ENCODE measurements around the gene SIRT2.
"Not testable (repeated sequence)": the region's sequence is repeated elsewhere in the genome, so short reads cannot be mapped to it uniquely, and the experiment has no call there.

SIRT2 gene

DNA sequence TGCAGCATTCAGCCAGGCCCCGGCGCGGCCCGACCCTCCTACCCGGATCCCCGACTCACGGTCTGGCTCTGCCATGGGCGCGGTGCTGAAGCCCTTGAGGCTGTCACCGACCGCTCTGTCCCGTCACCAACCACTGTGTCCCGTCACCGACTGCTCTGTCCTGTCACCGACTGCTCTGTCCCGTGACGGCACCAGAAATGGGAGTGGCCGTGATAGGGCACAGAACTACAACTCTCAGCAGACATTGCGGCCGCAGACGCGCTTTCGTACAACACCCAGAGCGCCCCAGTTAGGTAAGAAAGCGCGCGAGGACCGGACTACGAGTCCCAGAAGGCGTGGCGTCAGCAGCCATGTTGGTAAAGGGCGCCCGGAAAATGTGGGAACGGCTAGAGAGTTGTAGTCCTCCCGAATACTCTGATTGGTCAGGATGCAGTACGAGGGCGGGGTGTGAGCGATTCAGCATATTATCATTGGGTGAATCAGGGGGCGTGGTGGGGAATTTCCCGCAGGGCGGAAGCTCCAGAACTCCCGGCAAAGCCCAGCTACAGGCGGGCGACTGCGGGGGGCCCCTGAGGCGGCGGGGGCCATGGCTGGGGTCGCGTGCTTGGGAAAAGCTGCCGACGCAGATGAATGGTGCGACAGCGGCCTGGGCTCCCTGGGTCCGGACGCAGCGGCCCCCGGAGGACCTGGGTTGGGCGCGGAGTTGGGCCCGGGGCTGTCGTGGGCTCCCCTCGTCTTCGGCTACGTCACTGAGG lies at the start of gene SIRT2, which contains the start of gene NFKBIB:
TSS of gene SIRT2 (minus strand) at position 172 of the 755 bp plus-strand sequence. CDS start at position 75, 97 bp downstream.
TSS of gene NFKBIB (plus strand) at position 523 of the 755 bp plus-strand sequence. CDS start at position 587, 64 bp downstream.
- peak; percentile 100 for DNase-seq (ENCODE audit: low spot score)

- no peak for DNase-seq (ENCODE audit: low spot score)
Measured at GRCh38 chr19:38946229-38947010, 47.0 kb upstream of the SIRT2 start.

GRCh38 chr19:38945562-38946228 lies 46.3 kb upstream of the SIRT2 start:
- DNase-seq (ENCODE audit: low spot score), result no peak

- DNase-seq (ENCODE audit: low spot score), result no peak
Measured at GRCh38 chr19:38944981-38945506, 45.6 kb upstream of the SIRT2 start.

DNA sequence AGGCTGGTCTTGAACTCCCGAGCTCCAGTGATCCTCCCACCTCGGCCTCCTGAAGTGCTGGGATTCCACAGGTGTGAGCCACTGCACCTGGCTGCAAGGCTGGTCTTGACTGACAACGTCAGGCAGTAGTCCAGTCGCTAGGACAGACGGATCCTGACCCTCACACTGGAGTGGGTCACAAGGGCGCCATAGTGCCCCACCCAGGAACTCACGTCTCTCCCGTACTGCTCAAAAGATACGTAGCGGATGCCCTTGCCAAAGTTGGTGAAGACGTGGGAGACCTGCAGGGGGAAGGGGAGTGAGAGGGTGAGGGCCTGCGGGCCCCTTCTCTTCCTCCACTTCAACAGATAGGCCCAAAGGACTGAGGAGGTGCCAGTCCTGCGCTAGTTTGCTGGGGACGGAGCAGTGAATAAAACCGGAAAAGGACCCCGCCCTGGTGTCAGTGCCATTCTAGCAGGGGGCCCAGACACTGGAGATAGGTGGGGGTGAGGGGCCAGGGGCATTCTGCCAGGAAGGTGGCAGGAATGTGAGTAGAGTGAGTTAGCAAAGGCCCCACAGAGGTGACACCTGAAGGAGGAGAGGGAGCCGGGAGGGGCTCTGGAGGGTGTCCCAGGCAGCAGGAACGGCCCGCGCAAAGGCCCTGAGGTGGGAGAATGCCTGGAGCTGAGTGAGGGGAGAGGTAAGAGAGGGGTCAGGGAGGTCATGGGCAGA lies 43.2 kb upstream of the SIRT2 start:
- no peak for DNase-seq (ENCODE audit: low spot score)

- no peak for DNase-seq (ENCODE audit: low spot score)
Measured at GRCh38 chr19:38941979-38942378, 42.6 kb upstream of the SIRT2 start.

- not testable (repeated sequence) for DNase-seq (ENCODE audit: low spot score)
Measured at GRCh38 chr19:38941466-38941865, 42.0 kb upstream of the SIRT2 start.

- DNase-seq (ENCODE audit: low spot score), result no peak
Measured at GRCh38 chr19:38939957-38940356, 40.5 kb upstream of the SIRT2 start.

DNA sequence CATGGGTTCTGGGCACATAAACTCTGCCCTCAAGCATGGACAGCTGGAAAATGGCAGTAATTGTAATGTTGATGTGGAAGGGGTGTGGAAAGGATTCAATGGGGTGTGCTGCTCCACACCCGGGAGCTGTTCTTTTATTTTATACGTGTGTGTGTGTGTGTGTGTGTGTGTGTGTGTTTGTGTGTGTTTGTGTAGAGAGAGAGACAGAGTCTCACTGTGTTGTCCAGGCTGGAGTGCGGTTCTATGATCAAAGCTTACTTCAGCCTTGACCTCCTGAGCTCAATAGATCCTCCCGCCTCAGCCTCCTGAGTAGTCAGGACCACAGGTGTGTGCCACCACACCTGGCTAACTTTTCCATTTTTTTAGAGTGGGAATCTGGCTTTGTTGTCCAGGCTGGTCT lies 34.1 kb upstream of the SIRT2 start:
- DNase-seq (ENCODE audit: low spot score), result no peak

DNA sequence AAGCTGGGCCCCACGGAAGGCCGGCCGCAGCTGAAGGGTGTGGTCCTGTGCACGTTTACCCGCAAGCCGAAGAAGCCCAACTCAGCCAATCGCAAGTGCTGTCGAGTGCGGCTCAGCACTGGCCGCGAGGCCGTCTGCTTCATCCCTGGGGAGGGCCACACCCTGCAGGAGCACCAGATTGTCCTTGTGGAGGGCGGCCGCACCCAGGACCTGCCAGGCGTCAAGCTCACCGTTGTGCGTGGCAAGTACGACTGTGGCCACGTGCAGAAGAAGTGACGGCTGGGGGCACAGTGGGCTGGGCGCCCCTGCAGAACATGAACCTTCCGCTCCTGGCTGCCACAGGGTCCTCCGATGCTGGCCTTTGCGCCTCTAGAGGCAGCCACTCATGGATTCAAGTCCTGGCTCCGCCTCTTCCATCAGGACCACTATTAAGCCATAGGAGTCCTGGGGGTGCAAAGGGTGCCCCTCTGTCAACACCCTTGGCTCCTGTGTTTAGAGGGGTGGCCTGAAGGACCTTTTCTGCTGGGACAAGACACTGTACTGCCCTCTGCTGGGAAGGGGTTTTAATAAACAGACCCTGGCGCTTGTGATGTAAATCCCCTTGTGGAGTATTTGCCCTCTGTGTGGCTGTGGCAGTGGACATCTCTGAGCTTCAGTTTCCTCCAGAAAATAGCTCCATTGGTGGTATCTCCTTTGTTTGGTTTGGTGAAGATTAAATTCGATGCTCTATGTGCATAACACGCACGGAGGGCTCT lies 33.2 kb upstream of the SIRT2 start:
- DNase-seq (ENCODE audit: low spot score), result no peak

- DNase-seq (ENCODE audit: low spot score), result no peak
Measured at GRCh38 chr19:38931521-38931793, 32.0 kb upstream of the SIRT2 start.

- peak; percentile 99 for DNase-seq (ENCODE audit: low spot score)
Measured at GRCh38 chr19:38930776-38931520, 31.5 kb upstream of the SIRT2 start, which contains the start of gene MRPS12. Gene MRPS12, plus strand, starts transcription at chr19:38930944. Its CDS starts 351 bp downstream, at chr19:38931295.

- DNase-seq (ENCODE audit: low spot score), result peak; percentile 95
Measured at GRCh38 chr19:38929929-38930775, 30.7 kb upstream of the SIRT2 start, which contains the start of gene SARS2. Gene SARS2, minus strand, starts transcription at chr19:38930763. Its CDS starts 27 bp downstream, at chr19:38930736.

GRCh38 chr19:38928391-38929001 lies 29.1 kb upstream of the SIRT2 start:
- DNase-seq (ENCODE audit: low spot score), result no peak

DNA sequence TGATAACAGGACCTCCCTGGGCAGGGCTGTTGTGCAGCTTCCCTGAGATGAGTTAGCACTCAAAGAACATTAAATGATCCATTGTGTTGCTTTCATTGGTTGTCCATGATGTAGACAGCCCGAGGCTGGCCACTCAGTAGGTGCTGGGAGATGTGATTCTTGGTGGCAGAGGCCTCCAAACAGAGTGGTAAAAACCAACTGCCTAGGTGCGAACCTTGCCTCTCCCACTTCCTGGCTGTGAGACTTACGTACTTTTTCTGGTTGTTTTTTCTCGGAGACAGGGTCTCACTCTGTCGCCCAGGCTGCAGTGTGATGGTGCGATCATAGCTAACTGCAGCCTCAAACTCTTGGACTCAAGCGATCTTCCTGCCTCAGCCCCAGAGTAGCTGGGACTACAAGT lies 25.0 kb upstream of the SIRT2 start:
- DNase-seq (ENCODE audit: low spot score), result no peak

- DNase-seq (ENCODE audit: low spot score), result no peak
Measured at GRCh38 chr19:38922482-38922881, 23.1 kb upstream of the SIRT2 start.

DNA sequence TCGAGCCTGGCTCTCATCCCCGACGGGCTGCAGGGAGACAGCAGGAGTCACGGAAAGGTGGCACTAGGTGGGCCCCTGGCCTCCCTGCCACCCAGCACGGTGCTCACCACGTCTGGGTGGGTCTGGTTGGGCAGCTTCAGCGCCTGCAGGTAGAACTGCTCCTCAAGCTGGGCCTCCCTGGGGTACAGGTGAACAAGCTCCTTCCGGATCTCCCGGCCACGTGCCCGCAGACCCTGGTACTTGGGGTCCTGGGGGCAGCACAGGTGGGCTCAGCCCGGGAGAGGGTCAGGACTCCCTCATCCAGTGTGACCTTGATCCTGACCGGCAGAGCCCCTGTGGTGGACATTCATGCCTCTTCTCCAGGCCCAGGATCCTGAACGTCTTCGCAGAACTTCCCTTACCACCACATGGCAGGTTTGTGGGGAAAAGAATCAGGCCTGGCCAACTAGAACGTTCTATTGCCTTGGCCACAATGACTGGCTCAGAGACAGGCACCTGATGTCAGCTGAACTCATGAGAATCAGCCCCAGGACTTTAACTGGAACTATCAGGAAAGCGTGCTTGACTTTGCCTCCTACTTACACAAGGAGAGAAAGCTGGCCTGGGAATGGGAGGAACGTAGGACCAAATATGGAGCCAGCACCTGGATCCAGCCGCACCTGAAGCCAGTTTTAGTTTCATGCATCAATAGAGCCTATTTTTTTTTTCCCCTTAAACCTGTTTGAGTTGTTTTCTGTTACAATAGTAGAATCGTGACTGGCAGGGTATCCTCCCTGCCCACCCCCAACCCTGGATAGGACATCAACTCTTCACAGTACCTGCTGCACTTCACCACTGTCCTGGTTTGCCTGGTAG lies 22.2 kb upstream of the SIRT2 start:
- no peak for DNase-seq (ENCODE audit: low spot score)

Data from globus pallidus (tissue), 1 donor.